Fibroblast of the conjunctiva (primary cell): ENCODE results near the gene BMP6.
A peak's percentile ranks its signal among the peaks of the same experiment; 100 is the strongest.
"Not testable (repeated sequence)": the region's sequence is repeated elsewhere in the genome, so short reads cannot be mapped to it uniquely, and the experiment has no call there.

Experiments used
- DNase-seq: peaks from one replicate; pipeline ENCODE4 v3.0.0-alpha.2; 2010; ENCODE audit warnings: low read depth

The BMP6 gene

DNA sequence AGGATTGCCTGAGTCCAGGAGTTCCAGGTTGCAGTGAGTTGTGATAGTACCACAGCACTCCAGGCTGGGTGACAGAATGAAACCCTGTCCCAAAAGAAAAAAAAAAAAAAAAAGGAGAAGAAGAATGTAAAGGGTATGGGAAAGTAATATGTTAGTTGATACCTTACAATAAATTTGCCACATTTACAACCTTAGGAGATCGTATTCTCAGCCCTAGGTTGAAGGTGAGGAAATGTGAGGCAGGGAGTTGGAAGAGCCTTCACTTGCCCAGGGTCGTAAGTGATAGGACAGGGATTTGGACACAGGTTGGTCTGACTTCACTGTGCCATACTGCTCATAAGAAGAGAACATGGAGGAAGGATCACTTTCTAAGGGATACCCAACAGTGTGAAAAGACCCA, 68.6 kb downstream of the BMP6 start:
- no peak for DNase-seq

- DNase-seq, result no peak
These were observed 71.5 kb downstream of the BMP6 start for GRCh38 chr6:7797386-7797785.

GRCh38 chr6:7798751-7799150, 72.9 kb downstream of the BMP6 start:
- DNase-seq, result no peak

GRCh38 chr6:7802662-7803061, 76.8 kb downstream of the BMP6 start:
- no peak for DNase-seq

DNA sequence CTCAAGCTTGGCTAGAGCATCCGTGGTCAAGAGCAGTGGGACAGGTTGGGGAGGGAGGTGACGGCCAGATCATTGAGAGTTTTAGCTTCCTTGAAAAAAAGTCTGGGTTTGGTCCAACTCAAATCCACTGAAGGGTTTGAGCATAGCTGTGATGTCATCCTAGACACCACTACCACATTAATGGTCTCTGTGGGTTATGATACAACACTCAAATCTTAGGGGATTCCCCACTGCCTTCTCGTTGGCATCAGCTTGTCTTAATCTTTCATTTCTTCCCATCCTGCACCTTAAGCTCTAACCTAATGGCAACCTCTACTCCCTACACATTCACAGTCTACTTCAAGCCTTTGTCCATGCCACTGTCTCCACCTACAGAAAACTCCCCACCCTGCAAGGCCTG, 77.3 kb downstream of the BMP6 start:
- DNase-seq, result no peak

GRCh38 chr6:7805078-7805849, 79.4 kb downstream of the BMP6 start:
- DNase-seq, result no peak

- no peak for DNase-seq
These were observed 79.9 kb downstream of the BMP6 start for GRCh38 chr6:7805850-7806214.

DNA sequence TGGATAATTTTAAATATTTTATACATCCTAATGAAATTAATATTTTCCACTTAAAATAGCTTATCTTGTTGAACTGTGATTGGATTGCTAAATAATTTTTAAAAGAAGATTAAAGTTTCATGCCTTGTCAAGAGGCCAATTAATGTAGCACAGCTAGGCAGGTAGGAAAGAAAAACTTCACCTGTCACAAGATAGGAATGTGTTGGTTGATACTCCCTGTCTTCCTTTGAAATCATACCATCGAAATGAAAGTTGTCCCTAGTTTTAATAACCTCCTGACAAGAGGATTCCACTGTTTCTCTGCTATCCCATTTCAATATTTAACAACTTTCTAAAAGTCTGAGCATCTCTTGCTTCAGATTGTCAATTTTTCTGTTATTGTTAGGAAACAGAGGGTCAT, 80.8 kb downstream of the BMP6 start:
- DNase-seq, result no peak

- DNase-seq, result no peak
These were observed 83.4 kb downstream of the BMP6 start for GRCh38 chr6:7809346-7809745.

DNA sequence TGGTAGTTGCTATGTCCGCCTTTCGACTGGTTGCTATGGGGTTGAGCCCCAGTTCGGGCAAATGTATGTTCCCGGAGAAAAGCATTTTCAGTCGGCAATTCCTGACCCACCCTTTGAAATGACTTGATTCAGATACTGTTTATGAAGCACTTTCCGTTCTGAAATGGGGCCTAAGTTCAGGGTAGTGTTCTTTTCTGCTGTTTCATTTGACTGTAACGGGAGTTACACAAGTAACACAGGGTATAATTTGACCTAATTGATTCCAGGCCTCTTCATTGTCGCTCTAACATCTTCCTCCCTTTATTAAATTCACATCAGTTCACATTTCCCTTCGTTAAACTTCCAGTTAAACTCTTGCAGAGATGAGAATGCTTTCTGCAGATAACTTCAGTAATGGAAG, 85.5 kb downstream of the BMP6 start:
- peak; percentile 38 for DNase-seq

DNA sequence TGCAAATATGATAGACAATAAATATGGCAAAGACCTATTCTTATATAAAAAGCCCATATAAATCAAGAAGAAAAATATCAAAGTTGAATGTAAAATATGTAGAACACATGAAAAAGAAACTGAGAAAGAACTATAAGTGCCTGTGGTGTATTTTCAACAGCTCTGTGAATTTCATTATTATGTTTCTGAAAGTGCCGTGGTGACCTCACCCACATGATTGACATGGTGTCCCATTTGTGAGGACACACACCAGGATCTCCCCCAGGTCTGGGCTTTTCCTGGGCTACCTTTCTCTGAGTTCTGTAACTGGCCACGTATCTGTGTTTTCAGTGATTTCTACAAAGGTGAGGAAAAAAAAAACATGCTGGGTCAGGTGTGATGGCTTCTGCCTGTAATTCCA, 86.7 kb downstream of the BMP6 start:
- DNase-seq, result no peak

DNA sequence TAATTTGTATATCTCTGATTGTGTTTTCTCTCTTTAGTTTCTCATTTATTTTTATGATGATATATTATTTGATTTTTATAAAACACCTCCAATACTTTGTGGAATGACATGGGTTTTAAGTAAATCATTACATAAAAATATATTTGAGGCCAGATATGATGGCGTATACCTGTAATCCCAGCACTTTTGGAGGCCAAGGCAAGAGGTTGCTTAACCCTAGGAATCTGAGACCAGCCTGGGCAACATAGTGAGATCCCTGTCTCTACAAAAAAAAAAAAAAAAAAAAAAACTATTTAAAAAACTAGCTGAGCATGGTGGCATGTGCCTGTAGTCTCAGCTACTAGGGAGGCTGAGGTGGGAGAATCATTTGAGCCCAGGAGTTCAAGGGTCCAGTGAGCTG, 87.3 kb downstream of the BMP6 start:
- DNase-seq, result no peak

GRCh38 chr6:7813704-7814103, 87.8 kb downstream of the BMP6 start:
- DNase-seq, result no peak

GRCh38 chr6:7815716-7816115, 89.8 kb downstream of the BMP6 start:
- no peak for DNase-seq

- not testable (repeated sequence) for DNase-seq
These were observed 91.3 kb downstream of the BMP6 start for GRCh38 chr6:7817184-7817583.

GRCh38 chr6:7818257-7819214, 92.6 kb downstream of the BMP6 start:
- DNase-seq, result no peak

DNA sequence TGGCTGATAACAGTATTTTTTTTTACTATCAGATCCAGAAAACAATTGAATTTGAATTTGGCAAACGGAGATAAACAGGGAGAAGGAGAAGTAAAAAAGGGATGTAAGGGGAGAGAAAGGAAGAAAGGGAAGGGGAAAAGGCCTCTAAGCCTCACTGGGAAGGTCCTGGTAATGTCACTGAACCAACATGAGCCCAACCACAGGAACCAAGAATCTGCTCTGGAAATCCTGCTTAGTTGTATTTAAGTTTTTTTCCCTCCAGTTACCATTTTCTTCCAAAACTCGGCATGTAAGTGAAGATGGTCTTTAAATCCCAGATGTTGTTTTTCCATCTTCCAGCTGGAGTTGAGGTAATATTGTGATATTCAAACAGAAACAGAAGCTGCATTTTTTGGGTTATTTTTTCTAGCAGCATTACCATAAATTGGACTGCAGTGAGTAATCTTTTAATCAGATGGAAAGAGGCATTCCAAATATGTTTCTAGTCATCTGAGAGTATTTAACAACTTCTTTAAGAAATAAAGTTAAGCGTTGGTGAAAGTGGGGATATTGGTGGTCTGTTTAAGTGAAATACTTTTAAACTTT, 93.6 kb downstream of the BMP6 start:
- DNase-seq, result no peak

DNA sequence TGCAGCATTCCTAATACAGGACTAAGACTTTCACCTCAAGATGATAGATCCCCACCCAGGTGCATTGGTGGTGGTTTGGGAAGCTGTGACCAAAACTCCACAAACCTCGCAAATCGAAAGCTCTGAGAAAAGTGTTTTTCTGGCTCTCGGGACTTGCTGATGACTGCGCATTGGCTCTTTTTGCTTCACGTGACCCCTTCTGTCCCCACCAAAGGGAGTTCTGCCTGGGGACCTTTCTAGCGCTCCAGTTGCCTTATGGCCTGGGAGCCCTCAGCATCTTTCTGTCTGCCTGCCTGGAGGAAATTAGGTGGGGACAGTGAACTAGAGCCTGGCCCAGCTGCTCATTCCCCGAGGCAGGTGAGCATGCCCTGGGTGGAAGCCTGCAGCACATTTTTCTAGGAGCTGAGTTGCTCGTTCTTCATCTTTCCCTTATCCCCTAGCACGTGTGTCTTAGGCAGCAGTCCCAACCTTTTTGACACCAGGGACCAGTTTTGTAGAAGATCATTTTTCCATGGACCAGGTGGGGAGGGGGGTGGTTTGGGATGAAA, 94.5 kb downstream of the BMP6 start:
- DNase-seq, result no peak

- DNase-seq, result no peak
These were observed 95.5 kb downstream of the BMP6 start for GRCh38 chr6:7821426-7821825.

GRCh38 chr6:7823552-7823951, 97.7 kb downstream of the BMP6 start:
- no peak for DNase-seq

GRCh38 chr6:7825986-7826385, 100.1 kb downstream of the BMP6 start:
- no peak for DNase-seq

- DNase-seq, result no peak
These were observed 101.2 kb downstream of the BMP6 start for GRCh38 chr6:7827142-7827541.

DNA sequence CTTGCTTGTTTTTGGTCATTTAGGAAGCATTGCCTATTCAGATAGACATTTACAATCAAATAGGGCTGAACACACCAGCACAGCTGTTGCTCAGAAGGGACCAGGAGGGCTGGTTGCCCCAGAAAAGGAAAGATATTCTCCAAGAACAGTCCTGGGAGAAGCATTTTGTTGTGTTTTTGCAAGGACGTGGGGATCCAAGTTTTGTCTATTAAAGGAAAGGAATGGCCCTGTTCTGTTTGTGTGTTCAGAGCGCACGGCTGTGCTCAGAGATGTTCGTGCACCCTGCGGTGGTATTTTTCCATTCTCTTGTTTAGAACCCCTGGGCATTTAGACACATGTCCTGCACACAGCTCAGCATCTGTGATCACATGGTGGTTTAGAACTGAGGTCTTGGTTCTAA, 102.2 kb downstream of the BMP6 start:
- DNase-seq, result no peak
